ENCODE measurements around the gene QSOX1.

The QSOX1 gene

DNA sequence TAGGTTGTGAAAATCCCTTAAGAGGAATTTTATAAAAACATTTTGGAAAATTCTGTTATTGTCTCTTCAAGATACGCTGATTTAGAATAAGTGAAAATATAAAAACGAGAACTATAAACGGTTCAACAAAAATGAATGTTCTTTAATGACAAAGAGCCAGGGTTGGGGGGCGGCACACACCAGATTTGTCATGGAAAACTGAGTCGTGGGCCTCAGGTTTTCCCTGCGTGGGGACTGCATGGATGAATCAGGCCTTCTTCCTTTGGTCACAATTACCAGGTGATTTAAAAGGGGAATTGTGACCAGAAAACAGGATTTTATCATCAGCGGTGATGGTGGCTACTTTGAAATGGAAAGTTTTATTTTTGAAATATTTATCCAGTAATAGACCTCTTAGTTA lies 84.0 kb downstream of the QSOX1 start:
- no peak for TF ChIP-seq CTCF (IDR thresholded peaks at IDR 0.05; ENCODE audit: borderline replicate concordance, control extremely low read depth, extremely low read depth, insufficient read depth, missing control alignments)
- in situ Hi-C loops (cut with MboI; ENCODE audit: low sequenced_read_pairs, unreplicated experiment) = no loop called here
- DNase-seq (ENCODE audit: low spot score) = no peak

- in situ Hi-C loops (cut with MboI; ENCODE audit: low sequenced_read_pairs, unreplicated experiment) = no loop called here
- DNase-seq (ENCODE audit: low spot score) = no peak
- TF ChIP-seq CTCF (IDR thresholded peaks at IDR 0.05; ENCODE audit: borderline replicate concordance, control extremely low read depth, extremely low read depth, insufficient read depth, missing control alignments) = no peak
These were observed 84.8 kb downstream of the QSOX1 start for GRCh38 chr1:180239145-180240096.

- no peak for TF ChIP-seq CTCF (IDR thresholded peaks at IDR 0.05; ENCODE audit: borderline replicate concordance, control extremely low read depth, extremely low read depth, insufficient read depth, missing control alignments)
- in situ Hi-C loops (cut with MboI; ENCODE audit: low sequenced_read_pairs, unreplicated experiment) = no loop called here
- DNase-seq (ENCODE audit: low spot score) = no peak
These were observed 87.3 kb downstream of the QSOX1 start for GRCh38 chr1:180241716-180242544.

- in situ Hi-C loops (cut with MboI; ENCODE audit: low sequenced_read_pairs, unreplicated experiment) = no loop called here
- TF ChIP-seq CTCF (IDR thresholded peaks at IDR 0.05; ENCODE audit: borderline replicate concordance, control extremely low read depth, extremely low read depth, insufficient read depth, missing control alignments) = no peak
- no peak for DNase-seq (ENCODE audit: low spot score)
These were observed 89.0 kb downstream of the QSOX1 start for GRCh38 chr1:180243517-180244221.

- no peak for DNase-seq (ENCODE audit: low spot score)
- TF ChIP-seq CTCF (IDR thresholded peaks at IDR 0.05; ENCODE audit: borderline replicate concordance, control extremely low read depth, extremely low read depth, insufficient read depth, missing control alignments) = no peak
- in situ Hi-C loops (cut with MboI; ENCODE audit: low sequenced_read_pairs, unreplicated experiment) = no loop called here
These were observed 90.2 kb downstream of the QSOX1 start for GRCh38 chr1:180244840-180245239.

- DNase-seq (ENCODE audit: low spot score) = no peak
- no peak for TF ChIP-seq CTCF (IDR thresholded peaks at IDR 0.05; ENCODE audit: borderline replicate concordance, control extremely low read depth, extremely low read depth, insufficient read depth, missing control alignments)
- in situ Hi-C loops (cut with MboI; ENCODE audit: low sequenced_read_pairs, unreplicated experiment) = no loop called here
These were observed 91.9 kb downstream of the QSOX1 start for GRCh38 chr1:180246579-180246978.
